HG03439 (cell line): ENCODE results near the gene KPRP.

Source experiments
- ATAC-seq: cut with Tn5 transposase; IDR thresholded peaks from one replicate; pipeline ENCODE4 v1.9.1; 2021; ENCODE audit warnings: mild to moderate bottlenecking, moderate library complexity; ENCODE audit not compliant: unreplicated experiment

Gene KPRP, protein sequence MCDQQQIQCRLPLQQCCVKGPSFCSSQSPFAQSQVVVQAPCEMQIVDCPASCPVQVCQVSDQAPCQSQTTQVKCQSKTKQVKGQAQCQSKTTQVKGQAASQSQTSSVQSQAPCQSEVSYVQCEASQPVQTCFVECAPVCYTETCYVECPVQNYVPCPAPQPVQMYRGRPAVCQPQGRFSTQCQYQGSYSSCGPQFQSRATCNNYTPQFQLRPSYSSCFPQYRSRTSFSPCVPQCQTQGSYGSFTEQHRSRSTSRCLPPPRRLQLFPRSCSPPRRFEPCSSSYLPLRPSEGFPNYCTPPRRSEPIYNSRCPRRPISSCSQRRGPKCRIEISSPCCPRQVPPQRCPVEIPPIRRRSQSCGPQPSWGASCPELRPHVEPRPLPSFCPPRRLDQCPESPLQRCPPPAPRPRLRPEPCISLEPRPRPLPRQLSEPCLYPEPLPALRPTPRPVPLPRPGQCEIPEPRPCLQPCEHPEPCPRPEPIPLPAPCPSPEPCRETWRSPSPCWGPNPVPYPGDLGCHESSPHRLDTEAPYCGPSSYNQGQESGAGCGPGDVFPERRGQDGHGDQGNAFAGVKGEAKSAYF

DNA sequence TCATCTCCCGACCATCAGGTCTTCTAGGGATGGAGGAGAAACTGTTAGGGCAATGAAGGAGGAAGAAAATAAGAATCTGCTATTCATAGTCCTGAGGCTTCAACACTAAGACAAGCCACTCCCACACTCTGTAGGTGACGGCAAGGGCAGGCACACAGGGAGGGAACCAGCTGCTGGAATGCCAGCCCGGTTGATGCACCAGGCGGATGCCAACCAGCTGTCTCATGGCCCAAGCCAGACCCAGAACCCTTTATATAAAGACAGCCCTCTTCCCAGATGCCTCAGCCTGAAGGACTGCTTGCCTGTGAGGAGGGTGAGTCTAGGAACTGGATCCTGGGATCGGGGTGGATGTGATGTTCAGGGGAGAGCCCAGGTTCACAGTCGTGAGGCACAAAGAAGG, at the start of gene KPRP:
Gene KPRP, plus strand, starts transcription at position 279 of the 400 bp plus-strand sequence. CDS start 1,564 bp downstream, outside the sequence.
- ATAC-seq = no peak

DNA sequence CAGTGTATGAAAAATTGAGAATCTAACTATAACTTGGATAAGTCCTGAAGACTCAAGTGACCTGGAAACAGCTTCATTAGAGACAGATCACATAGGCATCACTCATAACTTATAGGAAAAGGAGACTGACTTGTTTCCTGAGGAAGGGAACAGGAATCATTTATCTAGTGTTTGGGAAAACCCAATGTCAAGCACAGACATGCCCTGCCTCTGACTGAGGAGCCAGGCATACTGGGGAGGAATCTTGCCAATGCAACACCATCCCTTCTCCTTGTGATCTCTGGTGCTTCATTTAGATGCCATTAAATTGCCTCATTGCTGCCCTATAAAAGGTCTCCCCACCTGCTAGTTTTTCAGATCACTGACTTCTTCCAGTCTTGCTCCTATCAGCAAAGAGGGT, 39.6 kb upstream of the KPRP start:
- no peak for ATAC-seq

DNA sequence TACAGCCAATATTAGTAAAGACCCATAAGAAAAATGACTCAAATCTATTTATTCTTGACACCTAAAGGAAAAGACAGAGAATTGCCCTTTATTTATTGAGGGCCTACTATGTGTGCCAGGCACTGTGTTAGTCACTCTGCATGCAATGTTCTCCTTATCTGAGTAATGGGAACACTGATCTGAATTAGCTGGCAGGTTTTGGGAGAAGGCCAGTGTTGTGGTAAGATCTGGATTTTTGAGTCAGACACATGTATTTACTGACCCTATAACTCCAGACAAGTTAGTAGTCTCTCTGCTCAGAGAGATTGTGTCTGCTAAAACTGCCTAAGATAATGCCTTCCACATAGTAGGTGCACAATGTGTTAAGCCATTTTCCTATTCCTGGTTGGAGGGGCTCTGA, 32.6 kb upstream of the KPRP start:
- no peak for ATAC-seq

DNA sequence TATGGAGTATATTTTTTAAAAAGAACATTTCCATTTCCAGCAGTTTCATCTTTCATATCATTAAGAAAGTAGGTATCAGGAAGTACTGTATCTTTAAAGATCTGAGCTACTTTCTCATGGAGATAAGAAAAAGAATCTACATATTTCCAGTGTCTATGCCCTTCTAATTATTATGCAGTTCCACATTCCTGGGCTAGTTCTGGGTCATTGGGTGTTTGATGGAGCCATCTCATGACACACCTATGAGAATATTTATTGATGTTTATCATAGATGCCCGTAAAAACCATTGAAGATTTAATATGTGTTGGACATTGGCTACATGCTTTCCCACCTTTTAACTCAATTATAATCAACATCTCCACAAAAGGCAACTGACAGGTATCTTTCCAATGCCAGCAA, 28.8 kb upstream of the KPRP start:
- no peak for ATAC-seq

DNA sequence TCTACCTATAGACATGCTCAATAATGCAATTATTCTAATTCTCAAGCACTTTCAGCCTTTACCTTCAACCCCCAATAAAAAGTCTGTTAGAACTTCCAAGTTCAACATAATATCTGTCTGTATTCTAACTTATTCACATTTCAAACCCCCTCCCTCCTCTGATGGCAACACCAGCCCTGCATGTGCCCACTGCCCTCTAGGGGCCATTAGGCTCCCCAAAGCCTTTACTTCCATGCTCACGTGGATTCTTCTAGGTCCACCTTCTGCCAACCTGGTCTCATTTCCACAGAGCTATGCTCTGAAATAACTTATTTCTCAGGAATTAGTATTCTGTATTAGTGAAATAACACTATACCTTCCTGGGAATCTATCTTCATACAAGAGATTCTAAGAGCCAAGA, 22.2 kb upstream of the KPRP start:
- no peak for ATAC-seq

DNA sequence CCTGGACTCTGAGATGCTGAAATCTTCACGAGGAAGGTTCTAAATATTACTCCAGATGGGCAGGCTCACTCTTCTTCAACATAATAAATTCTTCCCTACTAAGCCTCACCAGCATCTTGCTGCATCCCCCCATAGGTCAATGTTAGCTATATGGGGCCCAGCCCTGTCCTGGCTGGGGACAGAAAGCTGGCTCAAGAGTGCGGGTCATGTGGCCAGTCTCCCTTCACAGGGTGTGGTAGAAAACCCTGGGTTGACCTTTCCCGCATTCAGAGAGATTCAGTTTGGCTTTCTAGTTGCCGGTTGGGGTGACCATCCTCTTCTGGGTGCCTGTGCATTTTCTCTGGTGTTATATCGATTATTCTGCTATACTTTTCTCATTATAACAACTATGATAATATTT, 19.8 kb upstream of the KPRP start:
- ATAC-seq = no peak

DNA sequence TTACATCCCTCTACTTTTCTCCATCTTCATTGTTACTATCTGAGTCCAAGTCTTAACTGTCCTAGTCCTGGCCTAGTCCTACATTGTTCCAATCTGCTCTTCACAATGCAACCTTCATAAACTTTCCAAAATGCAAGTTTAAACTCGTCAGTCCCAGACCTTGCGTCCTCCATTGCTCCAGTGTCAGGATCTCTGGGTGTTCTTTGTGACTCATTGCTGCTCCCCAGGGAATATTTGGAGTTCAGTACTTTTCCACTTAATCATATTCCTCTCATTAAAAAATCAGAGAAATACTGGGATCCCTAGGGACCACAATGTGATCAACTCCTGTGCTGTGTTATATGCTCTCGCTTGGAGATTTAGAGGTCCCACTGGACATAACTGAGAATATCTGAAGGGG, 18.0 kb upstream of the KPRP start:
- ATAC-seq = no peak

DNA sequence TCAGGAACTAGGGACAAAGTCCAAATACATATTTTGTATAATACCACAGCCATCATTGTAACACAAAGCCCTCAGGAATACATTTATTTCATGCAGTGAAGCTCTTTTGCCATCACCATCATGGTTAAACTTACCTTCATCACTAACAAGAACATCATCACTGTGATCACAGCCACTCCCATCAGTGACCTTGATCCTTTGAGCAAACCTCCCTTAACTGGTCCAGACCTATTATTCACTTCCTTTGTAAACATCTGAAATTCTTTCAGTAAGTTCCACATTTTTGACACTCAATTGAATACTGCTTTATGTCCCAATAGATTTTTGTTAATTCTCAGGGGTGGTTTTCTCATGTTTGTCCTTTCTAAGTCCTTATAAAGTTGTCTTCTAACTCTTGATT, 16.2 kb upstream of the KPRP start:
- no peak for ATAC-seq

DNA sequence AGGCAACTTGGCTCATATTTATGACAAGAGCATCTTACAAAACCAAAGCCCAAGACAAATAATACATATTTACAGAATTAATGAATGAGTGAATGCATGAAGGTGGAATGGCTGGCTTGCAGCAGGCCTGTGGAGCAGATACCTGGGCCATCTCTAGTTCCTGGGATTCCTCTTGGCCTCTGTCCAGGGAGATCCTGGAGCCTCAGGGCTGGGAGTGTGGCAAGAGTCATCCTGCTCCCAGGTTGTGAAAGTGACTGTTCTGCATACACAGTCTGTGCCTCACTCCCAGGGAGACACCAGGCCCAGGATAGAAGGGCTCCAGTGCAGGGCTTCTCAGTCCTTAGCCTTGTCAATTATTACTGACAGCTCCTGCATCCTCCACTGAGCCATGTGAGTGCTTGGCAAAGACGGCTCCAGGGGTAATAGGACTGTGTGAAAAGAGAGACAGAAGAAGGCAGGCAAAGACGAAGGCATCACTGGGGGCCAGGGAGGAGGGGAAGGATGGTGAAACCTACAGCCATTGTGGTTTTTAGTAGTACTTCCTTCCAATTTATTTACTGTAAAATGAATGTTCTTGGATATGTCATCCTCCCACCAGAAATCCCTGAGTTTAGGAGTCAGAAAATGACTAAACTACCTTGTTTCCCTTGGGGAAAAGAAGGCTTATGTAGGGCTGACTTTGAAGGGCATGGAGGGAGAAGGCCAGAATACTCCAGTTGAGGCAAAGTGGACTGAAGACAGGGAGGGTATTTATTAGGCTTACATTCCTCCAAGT, 14.3 kb upstream of the KPRP start:
- no peak for ATAC-seq

DNA sequence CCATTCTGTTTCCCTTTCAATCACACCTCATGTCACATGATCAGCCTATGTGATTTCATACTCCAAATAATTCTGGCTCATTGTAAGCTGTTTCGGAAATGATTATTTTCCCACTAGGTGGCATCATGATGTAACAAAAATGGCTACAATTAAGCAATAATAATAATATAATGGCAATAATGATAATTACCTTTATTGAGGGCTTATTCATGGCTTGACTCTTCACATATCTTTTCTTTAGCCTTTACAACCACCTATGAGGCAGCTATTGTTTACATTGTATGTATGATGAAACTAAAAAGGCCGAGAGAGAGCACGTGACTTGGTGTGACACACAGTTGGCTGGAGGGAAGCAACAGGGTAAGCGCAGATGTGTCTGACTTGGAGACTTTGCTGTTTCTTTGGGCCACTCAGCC, 12.5 kb upstream of the KPRP start:
- no peak for ATAC-seq

DNA sequence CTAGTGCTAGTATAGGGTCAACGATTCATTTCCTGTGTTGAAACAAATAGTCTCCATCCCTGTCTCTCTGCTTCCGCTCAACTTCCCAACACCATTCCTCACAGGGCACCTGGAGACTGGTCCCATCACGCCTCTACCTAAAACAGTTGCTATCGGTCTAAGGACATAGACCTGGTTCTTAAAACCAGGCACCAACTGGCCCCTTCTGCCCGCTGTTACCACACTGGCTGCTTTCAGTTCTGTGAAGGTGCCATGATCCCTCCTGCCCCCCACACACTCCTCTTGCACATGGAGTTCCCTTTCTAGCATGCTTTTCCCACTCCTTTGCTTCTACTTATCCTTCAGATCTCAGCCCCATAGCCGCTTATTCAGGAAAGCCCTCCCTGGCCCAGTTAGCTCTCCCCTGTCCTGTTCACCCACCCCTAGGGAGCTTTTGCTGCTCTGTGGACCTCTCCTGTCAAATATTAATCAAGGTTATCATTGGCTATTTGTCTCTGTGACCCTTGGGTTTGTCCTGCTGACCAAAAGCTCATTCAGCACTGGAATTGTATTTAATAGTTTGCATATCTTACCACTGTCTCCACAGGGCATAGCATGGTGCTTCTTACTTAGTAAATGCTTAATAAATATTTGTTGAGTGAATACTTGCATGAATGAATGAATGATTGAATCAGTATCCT, 11.9 kb upstream of the KPRP start:
- no peak for ATAC-seq

DNA sequence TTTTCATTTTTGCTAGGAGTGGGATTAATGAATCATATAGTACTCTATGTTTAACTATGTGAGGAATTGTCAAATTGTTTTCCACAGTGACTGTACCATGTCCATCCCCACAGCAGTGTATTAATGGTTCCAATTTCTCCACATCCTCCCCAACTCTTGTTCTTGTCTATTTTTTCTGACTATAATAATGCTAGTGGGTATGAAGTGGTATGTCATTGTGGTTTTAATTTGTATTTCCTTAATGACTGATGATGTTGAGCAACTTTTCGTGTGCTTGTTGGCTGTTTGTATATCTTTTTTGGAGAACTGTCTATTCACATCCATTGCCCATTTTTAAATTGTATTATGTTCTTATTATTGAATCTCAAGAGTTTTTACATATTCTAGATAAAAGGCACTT, 10.0 kb upstream of the KPRP start:
- ATAC-seq = no peak

DNA sequence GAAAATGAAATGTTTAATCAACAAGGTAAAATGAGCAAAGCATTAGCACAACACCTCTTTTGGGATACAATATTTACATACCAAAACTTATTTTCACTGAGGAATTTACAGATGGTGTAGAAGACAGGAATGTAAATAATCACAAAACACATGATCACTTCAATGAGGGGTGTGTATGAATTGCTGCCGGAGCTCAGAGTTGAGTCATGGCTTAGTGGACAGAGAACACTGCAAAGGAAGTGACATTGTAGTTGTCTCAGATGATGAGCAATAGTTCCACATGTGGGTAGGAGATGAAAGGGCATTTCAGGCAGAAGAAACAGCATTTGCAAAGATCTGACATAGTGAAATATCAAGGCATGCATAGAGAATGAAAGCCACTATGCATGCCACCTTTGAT, 5.6 kb upstream of the KPRP start:
- ATAC-seq = no peak

DNA sequence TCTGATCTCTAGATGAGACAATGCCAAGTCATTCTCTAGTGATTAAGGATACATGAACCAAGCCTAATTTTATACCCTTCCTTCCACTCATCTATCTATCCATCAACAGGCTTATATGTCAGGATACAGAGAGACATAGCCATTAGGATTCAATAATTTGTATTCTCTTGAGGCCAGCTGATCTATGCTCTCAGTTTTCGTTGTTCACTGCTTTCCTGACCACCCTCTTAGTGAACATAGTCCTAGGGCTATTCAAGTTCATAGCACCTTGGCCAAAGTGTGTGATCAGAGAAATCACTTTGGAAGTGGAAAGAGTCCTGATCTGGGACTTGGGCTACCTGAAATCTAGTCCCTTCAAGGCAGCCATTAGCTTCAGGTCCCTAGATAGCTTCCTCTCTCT, 4.2 kb upstream of the KPRP start:
- ATAC-seq = no peak

DNA sequence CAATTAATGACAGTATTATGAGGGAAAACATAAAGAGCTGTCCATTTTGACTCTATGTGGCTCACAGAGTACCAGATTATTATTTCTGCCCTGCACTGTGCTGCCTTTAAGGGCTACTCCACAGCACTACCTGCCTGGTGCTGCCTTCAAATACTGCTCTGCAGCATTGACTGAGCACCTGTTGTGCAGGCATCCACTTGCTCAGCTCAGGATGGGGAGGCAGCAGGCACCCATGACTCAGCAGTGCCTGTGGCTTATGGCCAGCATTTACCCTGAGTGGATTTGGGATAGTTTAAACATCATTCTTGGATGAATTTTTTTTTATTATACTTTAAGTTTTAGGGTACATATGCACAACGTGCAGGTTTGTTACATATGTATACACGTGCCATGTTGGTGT, 953 bp upstream of the KPRP start:
- no peak for ATAC-seq

DNA sequence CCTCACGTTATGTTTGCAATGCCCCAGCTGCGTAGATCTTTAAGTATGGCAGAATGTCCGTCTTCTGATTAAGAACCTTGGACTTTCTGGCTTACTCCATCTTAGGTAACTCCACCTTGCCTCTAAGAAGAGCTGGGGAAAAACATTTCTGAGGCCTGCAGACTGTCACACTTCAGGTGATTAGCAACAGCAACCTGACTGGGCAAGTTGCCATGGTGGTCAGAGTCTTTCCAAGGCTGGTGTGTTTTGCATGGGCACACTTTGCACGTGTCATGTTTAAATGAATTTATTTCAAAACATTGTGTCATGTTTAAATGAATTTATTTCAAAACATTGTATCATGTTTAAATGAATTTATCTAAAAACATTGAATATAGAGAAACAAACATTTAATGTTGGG, 811 bp downstream of the KPRP start:
- ATAC-seq = no peak

DNA sequence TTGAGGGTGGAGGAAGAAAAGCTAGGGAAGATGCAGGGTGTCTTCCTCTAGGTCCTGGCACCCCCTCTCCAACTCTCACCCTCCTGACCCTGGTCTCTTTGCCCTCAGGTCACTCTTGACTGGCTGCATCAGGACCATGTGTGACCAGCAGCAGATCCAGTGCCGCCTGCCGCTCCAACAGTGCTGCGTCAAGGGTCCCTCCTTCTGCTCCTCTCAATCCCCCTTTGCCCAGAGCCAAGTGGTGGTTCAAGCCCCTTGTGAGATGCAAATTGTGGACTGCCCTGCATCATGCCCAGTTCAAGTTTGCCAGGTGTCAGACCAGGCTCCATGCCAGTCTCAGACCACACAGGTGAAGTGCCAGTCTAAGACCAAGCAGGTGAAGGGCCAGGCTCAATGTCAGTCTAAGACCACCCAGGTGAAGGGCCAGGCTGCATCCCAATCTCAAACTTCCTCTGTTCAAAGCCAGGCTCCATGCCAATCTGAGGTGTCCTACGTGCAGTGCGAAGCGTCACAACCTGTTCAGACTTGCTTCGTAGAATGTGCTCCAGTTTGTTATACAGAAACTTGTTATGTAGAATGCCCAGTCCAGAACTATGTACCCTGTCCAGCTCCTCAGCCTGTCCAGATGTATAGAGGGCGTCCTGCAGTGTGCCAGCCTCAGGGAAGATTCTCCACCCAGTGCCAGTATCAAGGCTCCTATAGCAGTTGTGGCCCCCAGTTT, 1.8 kb downstream of the KPRP start:
- ATAC-seq = no peak

DNA sequence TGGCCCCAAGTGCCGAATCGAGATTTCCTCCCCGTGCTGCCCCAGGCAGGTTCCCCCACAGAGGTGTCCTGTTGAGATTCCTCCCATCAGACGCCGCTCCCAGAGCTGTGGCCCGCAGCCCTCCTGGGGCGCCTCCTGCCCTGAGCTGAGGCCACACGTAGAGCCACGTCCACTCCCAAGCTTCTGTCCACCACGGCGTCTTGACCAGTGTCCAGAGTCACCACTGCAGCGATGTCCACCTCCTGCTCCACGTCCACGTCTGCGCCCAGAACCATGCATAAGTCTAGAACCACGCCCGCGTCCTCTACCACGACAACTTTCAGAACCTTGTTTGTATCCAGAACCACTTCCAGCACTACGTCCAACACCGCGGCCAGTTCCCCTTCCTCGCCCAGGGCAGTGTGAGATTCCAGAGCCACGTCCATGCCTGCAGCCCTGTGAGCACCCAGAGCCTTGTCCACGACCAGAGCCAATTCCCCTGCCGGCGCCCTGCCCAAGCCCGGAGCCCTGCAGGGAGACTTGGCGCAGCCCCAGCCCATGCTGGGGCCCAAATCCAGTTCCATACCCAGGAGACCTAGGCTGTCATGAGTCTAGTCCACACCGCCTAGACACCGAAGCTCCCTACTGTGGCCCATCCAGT, 2.8 kb downstream of the KPRP start:
- ATAC-seq = no peak

DNA sequence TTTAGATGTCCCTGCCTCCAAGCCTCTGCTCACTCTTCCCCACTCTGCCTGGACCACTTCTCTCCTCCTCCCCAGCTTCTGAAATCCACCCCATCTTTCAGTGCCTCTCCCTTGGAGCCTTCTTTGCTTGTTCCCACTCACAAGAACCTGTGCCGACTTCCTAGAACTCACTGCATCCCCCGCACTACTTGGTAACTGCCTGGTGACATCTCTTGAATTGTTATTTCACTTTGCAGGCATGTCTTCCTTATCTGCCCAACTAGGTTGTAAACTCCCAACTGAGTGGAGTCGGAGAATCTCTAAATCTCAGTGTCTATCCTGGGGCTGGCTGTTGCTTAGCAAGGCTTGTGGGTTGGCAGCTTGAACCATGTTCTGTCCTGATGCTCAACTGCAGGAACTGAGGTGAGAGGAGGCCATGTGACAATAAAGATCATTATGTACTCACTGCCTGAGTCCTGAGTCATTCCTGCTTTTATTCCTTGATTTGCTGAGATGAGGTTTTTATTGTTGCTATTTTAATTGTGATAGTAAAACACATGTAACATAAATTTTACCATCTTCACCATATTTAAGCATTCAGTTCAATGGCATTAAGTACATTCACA, 3.9 kb downstream of the KPRP start:
- ATAC-seq = no peak
